ENCODE results near the gene NLRP3. TPM values are rescaled to one million over a fixed set of nuclear protein-coding genes. Genes with fewer than 3 reads are reported as not detected.
A peak's percentile ranks its signal among the peaks of the same experiment; 100 is the strongest.

The NLRP3 gene
- total and polyA plus RNA-seq, 10 of the 15 experiments (the other 5 are each of a cell fraction or from before 2014, with no cell fraction given) = 1.8 to 10.4 (median 5.0) TPM

- TF ChIP-seq ETV6 (conservative IDR thresholded peaks at IDR 0.05 in 1 of 2, IDR thresholded peaks at IDR 0.05 in 1 of 2; ENCODE audit: borderline replicate concordance in 1 of 2, low read depth in 1 of 2) (0 out of 4 replicates have a peak, but pooled peaks of 1 of the 2 experiments have one; percentile 24), ZNF384 (IDR thresholded peaks at IDR 0.05; ENCODE audit: borderline replicate concordance, low read depth, low read length) (peak; percentile 50; the same call in 1 of the 2 replicates), SUPT20H (IDR thresholded peaks at IDR 0.05; ENCODE audit: borderline replicate concordance, control insufficient read depth, low read depth, low read length) (no peak), RFX5 (IDR thresholded peaks at IDR 0.05; ENCODE audit: low read depth, low read length) (no peak), JUNB (IDR thresholded peaks at IDR 0.05) (peak; percentile 24; the same call in 1 of the 2 replicates), TAF1 (IDR thresholded peaks at IDR 0.05; ENCODE audit: borderline replicate concordance, low read depth, low read length) (no peak)
- TF ChIP-seq, protein P1, sequence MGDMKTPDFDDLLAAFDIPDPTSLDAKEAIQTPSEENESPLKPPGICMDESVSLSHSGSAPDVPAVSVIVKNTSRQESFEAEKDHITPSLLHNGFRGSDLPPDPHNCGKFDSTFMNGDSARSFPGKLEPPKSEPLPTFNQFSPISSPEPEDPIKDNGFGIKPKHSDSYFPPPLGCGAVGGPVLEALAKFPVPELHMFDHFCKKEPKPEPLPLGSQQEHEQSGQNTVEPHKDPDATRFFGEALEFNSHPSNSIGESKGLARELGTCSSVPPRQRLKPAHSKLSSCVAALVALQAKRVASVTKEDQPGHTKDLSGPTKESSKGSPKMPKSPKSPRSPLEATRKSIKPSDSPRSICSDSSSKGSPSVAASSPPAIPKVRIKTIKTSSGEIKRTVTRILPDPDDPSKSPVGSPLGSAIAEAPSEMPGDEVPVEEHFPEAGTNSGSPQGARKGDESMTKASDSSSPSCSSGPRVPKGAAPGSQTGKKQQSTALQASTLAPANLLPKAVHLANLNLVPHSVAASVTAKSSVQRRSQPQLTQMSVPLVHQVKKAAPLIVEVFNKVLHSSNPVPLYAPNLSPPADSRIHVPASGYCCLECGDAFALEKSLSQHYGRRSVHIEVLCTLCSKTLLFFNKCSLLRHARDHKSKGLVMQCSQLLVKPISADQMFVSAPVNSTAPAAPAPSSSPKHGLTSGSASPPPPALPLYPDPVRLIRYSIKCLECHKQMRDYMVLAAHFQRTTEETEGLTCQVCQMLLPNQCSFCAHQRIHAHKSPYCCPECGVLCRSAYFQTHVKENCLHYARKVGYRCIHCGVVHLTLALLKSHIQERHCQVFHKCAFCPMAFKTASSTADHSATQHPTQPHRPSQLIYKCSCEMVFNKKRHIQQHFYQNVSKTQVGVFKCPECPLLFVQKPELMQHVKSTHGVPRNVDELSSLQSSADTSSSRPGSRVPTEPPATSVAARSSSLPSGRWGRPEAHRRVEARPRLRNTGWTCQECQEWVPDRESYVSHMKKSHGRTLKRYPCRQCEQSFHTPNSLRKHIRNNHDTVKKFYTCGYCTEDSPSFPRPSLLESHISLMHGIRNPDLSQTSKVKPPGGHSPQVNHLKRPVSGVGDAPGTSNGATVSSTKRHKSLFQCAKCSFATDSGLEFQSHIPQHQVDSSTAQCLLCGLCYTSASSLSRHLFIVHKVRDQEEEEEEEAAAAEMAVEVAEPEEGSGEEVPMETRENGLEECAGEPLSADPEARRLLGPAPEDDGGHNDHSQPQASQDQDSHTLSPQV (IDR thresholded peaks at IDR 0.05) = no peak
Observed at GRCh38 chr1:247408100-247408499, 7.9 kb upstream of the NLRP3 start (continued).
